GM18505 (cell line): Measurements from ENCODE around the gene BABAM2.

Source experiments
- ATAC-seq: cut with Tn5 transposase; IDR thresholded peaks from one replicate; pipeline ENCODE4 v1.9.1; 2021; ENCODE audit not compliant: unreplicated experiment
- POLR2A ChIP-seq: IDR thresholded peaks from 4 replicates; pipeline ENCODE4 v1.6.1; 2011; ENCODE audit warnings: borderline replicate concordance; ENCODE audit not compliant: insufficient read depth, insufficient read length; ENCODE audit errors: extremely low read depth

BABAM2 gene

DNA sequence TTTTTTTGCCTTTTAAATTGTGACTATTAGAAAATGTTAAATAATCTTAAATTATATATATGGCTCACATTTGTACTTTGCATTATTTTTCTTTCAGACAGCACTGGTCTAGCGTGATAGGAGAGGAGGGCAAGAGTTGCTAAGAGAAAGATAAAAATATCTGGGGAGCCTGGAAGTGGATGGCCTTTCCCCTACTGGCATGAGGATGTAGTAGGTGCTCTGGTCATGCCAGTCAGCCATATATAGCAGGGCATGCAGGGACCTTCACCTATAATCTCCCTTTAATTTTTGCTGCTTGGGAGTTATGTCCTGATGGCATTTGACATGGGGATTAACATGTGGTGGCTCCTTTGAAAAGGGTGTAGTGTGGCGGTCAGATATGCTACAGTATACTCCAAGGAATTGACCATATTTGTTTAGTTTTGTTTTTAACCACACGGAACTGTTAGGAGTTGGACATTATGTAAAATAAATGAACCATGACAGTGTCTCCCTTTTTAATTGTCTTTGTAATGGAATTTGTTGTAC is 144.7 kb downstream of the BABAM2 start:
- no peak for ATAC-seq
- TF ChIP-seq POLR2A: no peak

GRCh38 chr2:28035816-28036215 is 145.3 kb downstream of the BABAM2 start:
- no peak for TF ChIP-seq POLR2A
- ATAC-seq: no peak

GRCh38 chr2:28036307-28036706 is 145.8 kb downstream of the BABAM2 start:
- ATAC-seq: no peak
- no peak for TF ChIP-seq POLR2A

- no peak for ATAC-seq
- TF ChIP-seq POLR2A: no peak
Measured at GRCh38 chr2:28038722-28039121, 148.2 kb downstream of the BABAM2 start.

DNA sequence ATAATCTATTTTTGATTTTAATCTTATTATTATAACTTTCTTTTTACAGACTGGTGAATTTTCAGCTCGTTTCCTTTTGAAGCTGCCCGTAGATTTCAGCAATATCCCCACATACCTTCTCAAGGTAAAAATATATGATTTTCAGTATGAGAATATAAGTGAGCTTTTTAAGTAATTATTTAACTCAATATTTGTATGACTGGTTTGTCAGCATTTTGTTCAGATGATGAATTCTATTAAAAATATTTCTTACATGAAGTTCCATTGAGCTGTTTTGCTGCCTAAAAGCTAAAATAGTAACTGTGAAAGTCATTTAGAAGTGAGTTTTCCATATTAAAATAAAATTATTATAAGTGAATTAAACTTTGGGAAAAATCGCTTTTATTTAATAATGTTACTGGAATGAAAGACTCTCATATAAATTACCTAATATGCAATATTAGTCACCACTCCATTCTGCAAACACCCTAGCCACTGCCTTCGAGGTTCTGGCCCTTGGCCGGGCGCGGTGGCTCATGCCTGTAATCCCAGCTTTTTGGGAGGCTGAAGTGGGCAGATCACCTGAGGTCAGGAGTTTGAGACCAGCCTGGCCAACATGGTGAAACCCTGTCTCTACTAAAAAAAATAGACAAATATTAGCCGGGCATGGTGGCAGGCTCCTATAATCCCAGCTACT is 155.3 kb downstream of the BABAM2 start:
- no peak for ATAC-seq
- TF ChIP-seq POLR2A: no peak

- no peak for TF ChIP-seq POLR2A
- ATAC-seq: no peak
Measured at GRCh38 chr2:28046921-28047320, 156.4 kb downstream of the BABAM2 start.

- no peak for TF ChIP-seq POLR2A
- no peak for ATAC-seq
Measured at GRCh38 chr2:28047681-28048080, 157.2 kb downstream of the BABAM2 start.

- TF ChIP-seq POLR2A: no peak
- ATAC-seq: no peak
Measured at GRCh38 chr2:28048341-28048740, 157.8 kb downstream of the BABAM2 start.

- ATAC-seq: no peak
- TF ChIP-seq POLR2A: no peak
Measured at GRCh38 chr2:28049416-28049815, 158.9 kb downstream of the BABAM2 start.

GRCh38 chr2:28049899-28050298 is 159.4 kb downstream of the BABAM2 start:
- no peak for TF ChIP-seq POLR2A
- ATAC-seq: no peak

- TF ChIP-seq POLR2A: no peak
- ATAC-seq: no peak
Measured at GRCh38 chr2:28052691-28053090, 162.2 kb downstream of the BABAM2 start.

DNA sequence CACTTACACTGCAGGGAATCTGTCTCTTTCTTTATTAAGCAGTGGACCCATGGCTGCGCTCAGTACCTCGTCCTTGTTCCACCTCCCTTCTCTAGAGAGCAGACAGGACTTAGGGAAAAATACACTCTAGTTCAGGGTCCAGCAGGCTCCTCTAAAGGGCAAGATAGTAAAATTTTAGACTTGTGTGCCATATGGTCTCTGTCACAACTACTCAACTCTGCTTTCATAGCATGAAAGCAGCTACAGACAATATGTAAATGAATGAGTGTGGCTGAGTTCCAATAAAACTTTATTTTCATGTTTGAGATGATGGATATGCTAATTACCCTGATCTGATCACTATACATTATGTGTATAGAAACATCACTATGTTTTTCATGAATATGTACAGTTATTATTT is 163.1 kb downstream of the BABAM2 start:
- ATAC-seq: no peak
- no peak for TF ChIP-seq POLR2A

- ATAC-seq: no peak
- no peak for TF ChIP-seq POLR2A
Measured at GRCh38 chr2:28054916-28055315, 164.4 kb downstream of the BABAM2 start.

DNA sequence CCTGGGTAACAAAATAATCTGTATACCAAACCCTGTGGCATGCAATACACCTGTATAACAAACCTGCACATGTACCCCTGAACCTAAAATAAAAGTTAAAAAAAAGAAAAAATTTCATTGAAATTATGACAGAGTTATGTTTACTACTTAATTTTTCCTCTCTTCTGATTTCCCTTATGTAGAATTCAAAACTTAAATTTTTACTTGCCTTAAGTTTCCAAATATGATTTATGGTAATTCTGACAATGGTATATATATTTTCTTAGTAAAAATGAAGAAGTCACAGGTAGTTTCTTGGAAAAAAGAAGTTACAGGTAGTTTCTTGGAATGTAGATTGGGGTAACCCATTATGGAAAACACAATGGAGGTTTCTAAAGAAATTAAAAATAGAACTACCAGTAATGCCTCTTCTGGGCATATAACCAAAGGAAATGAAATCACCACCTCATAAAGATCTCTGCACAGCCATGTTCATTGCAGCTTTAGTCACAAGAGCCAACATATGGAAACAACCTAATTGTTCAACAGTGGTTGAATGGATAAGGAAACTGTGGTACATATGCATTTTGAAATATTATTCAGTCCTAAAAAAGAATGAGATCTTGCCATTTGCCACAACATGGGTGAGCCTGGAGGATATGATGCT is 164.9 kb downstream of the BABAM2 start:
- no peak for TF ChIP-seq POLR2A

More for the DNA sequence above, 164.9 kb downstream of the BABAM2 start:
- no peak for ATAC-seq
